ENCODE measurements around the gene HES5. TPM values are rescaled to one million over a fixed set of nuclear protein-coding genes. Genes with fewer than 3 reads are reported as not detected.

Gene HES5
- polyA plus RNA-seq, 1 donor from 2014 or later: 0.81 TPM

GRCh38 chr1:2499986-2500596 lies 30.0 kb downstream of the HES5 start:
- no peak overlapping the region for H2AFZ ChIP-seq (ENCODE audit: low read depth, low read length)
- H3F3A ChIP-seq (ENCODE audit: insufficient read depth, low read length, poor library complexity, severe bottlenecking): no peaks in the 10 kb centered on the region
- no peaks in the 10 kb centered on the region for H3K79me2 ChIP-seq (replicated peaks; ENCODE audit: insufficient read depth, low read length)
- TF ChIP-seq MXI1 (conservative IDR thresholded peaks at IDR 0.05; ENCODE audit: poor library complexity, severe bottlenecking): no peak
- no peak for TF ChIP-seq RAD21 (conservative IDR thresholded peaks at IDR 0.05)
- no peak for TF ChIP-seq TAF1 (IDR thresholded peaks at IDR 0.05; ENCODE audit: low read depth)
- no peak for TF ChIP-seq REST (IDR thresholded peaks at IDR 0.05; ENCODE audit: borderline replicate concordance)
- TF ChIP-seq EZH2 (IDR thresholded peaks at IDR 0.05; ENCODE audit: borderline replicate concordance, insufficient read depth, low read length, poor library complexity, severe bottlenecking): no peak
- no peak for TF ChIP-seq POLR2AphosphoS5 (IDR thresholded peaks at IDR 0.05)
- no peak for TF ChIP-seq CTCF (IDR thresholded peaks at IDR 0.05; ENCODE audit: poor library complexity, severe bottlenecking)
- no peak for TF ChIP-seq EP300 (conservative IDR thresholded peaks at IDR 0.05; ENCODE audit: poor library complexity, severe bottlenecking)
- TF ChIP-seq SMC3 (conservative IDR thresholded peaks at IDR 0.05; ENCODE audit: poor library complexity): no peak
- H3K27me3 ChIP-seq (ENCODE audit: insufficient read depth, low read depth, low read length): no peaks in the 10 kb centered on the region
- no peak overlapping the region for H3K4me2 ChIP-seq (ENCODE audit: low read length)
- no peak overlapping the region for H3K4me3 ChIP-seq (ENCODE audit: low read length)
- H3K27ac ChIP-seq (ENCODE audit: low read length): no peak overlapping the region
- no peaks in the 10 kb centered on the region for H3K9me3 ChIP-seq (ENCODE audit: low read length)
- no peak overlapping the region for H3K9ac ChIP-seq (ENCODE audit: low read length)
- no peaks in the 10 kb centered on the region for H3K36me3 ChIP-seq (ENCODE audit: insufficient read depth, low read length)
- H3K9me2 ChIP-seq (ENCODE audit: insufficient read depth, low read length): no peaks in the 10 kb centered on the region
- no peaks in the 10 kb centered on the region for H4K20me1 ChIP-seq (ENCODE audit: insufficient read depth)

GRCh38 chr1:2499260-2499659 lies 30.8 kb downstream of the HES5 start:
- Histone ChIP-seq H3K36me3 (ENCODE audit: insufficient read depth, low read length) (no peaks in the 10 kb centered on the region), H3F3A (ENCODE audit: insufficient read depth, low read length, poor library complexity, severe bottlenecking) (no peaks in the 10 kb centered on the region), H3K9ac (ENCODE audit: low read length) (no peak overlapping the region), H2AFZ (ENCODE audit: low read depth, low read length) (no peak overlapping the region), H3K27me3 (ENCODE audit: insufficient read depth, low read depth, low read length) (no peaks in the 10 kb centered on the region), H3K4me3 (ENCODE audit: low read length) (no peak overlapping the region), H3K79me2 (replicated peaks; ENCODE audit: insufficient read depth, low read length) (no peaks in the 10 kb centered on the region), H3K27ac (ENCODE audit: low read length) (no peak overlapping the region), H3K9me2 (ENCODE audit: insufficient read depth, low read length) (no peaks in the 10 kb centered on the region), H3K9me3 (ENCODE audit: low read length) (no peaks in the 10 kb centered on the region), H3K4me2 (ENCODE audit: low read length) (no peak overlapping the region), H4K20me1 (ENCODE audit: insufficient read depth) (no peaks in the 10 kb centered on the region)
- TF ChIP-seq CTCF (IDR thresholded peaks at IDR 0.05; ENCODE audit: poor library complexity, severe bottlenecking): no peak
- TF ChIP-seq EZH2 (IDR thresholded peaks at IDR 0.05; ENCODE audit: borderline replicate concordance, insufficient read depth, low read length, poor library complexity, severe bottlenecking): no peak
- no peak for TF ChIP-seq MXI1 (conservative IDR thresholded peaks at IDR 0.05; ENCODE audit: poor library complexity, severe bottlenecking)
